ENCODE measurements around the gene SGTA. TPM values are rescaled to one million over a fixed set of nuclear protein-coding genes. Genes with fewer than 3 reads are reported as not detected.

The SGTA gene
- total and polyA plus RNA-seq, 2 of the 8 experiments (the other 6 are each of a cell fraction or from before 2014, with no cell fraction given): 86.8 to 130 TPM

DNA sequence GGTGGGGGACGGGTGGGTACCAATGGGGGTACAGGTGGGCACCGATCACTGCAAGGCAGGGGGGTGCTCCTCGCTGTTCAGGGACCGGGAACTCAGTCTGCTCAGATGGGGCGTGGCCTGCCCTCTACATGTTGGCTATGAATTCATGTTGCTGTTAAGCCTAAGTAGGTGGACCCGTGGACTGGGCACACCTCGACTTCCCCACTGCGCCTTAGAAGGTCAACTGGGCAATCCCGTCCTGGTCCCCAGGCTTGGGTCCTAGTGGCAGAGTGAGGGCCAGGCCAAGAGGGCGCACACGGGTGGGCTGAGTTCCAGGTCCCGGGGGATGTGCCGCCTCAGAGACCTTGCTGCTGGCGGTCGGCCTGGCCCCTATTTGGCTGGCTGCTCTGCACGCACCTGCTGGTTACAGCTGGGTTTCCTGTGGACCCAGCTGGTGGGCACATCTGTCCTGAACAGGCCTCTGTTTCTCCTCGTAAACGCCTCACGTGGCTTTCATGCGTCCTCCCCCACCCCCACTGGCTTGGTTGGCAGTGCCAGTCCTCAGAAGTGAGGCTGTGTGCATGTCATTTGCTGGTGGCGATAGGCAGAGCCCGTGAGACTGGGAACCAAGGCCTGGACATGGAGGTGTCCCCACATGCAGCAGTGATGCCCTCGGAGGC, 23.0 kb upstream of the SGTA start:
- CTCF ChIA-PET (ENCODE audit: partially characterized antibody): no interaction called here

More for the DNA sequence above, 23.0 kb upstream of the SGTA start:
- H3K4ac ChIP-seq (replicated peaks; ENCODE audit: insufficient read length, low read depth, low read length): no peak overlapping the region
- peaks cover 9 to 68% (median 54%) of the 10 kb centered on the region in 4 experiments; a peak in 7 of 8 replicates for H3K36me3 ChIP-seq (ENCODE audit: control insufficient read depth in 2 of 4, insufficient read depth in 4 of 4, low read length in 3 of 4)
- no peak overlapping the region for H2BK120ac ChIP-seq (replicated peaks; ENCODE audit: low read depth, low read length)
- no peak overlapping the region for H2AFZ ChIP-seq (ENCODE audit: low read length)
- no peaks in the 10 kb centered on the region for H3K9me3 ChIP-seq (ENCODE audit: insufficient read depth in 2 of 2, low read depth in 1 of 2, low read length in 1 of 2)
- WGBS, 2 experiments (ENCODE audit: extremely low coverage in 1 of 2, insufficient coverage in 1 of 2, insufficient read length in 1 of 2, insufficient replicate concordance in 2 of 2, low coverage in 1 of 2, low lambda C conversion rate in 2 of 2, missing lambda C conversion rate in 1 of 2): 96% methylated on average over 18 of the region's 23 CpGs; no CpG with 5 or more reads in 1 of the 2 experiments
- no peaks in the 10 kb centered on the region for H3K79me2 ChIP-seq (ENCODE audit: control insufficient read depth in 1 of 2, insufficient read depth in 2 of 2, low read length in 2 of 2)
- no peak overlapping the region for H3K9ac ChIP-seq (replicated peaks in 1 of 4; ENCODE audit: extremely low read depth in 1 of 4, low read depth in 3 of 4, low read length in 3 of 4)
- no peak overlapping the region for H4K91ac ChIP-seq (replicated peaks; ENCODE audit: insufficient read length, low read length)
- no peak overlapping the region for H3K18ac ChIP-seq (ENCODE audit: extremely low read depth, low read length)
- no peak overlapping the region for H3K23ac ChIP-seq (ENCODE audit: insufficient read length)
- POLR2A ChIA-PET (ENCODE audit: partially characterized antibody): no interaction called here
- H2AK5ac ChIP-seq (ENCODE audit: low read depth, low read length): no peak overlapping the region
- no peak for TF ChIP-seq KDM5A (IDR thresholded peaks at IDR 0.05; ENCODE audit: low read length)
- TF ChIP-seq, protein P1, sequence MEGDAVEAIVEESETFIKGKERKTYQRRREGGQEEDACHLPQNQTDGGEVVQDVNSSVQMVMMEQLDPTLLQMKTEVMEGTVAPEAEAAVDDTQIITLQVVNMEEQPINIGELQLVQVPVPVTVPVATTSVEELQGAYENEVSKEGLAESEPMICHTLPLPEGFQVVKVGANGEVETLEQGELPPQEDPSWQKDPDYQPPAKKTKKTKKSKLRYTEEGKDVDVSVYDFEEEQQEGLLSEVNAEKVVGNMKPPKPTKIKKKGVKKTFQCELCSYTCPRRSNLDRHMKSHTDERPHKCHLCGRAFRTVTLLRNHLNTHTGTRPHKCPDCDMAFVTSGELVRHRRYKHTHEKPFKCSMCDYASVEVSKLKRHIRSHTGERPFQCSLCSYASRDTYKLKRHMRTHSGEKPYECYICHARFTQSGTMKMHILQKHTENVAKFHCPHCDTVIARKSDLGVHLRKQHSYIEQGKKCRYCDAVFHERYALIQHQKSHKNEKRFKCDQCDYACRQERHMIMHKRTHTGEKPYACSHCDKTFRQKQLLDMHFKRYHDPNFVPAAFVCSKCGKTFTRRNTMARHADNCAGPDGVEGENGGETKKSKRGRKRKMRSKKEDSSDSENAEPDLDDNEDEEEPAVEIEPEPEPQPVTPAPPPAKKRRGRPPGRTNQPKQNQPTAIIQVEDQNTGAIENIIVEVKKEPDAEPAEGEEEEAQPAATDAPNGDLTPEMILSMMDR (IDR thresholded peaks at IDR 0.05; ENCODE audit: control extremely low read depth in 1 of 3, insufficient read depth in 1 of 3, low read depth in 1 of 3, low read length in 3 of 3): no peak
- no peak for TF ChIP-seq YY1 (IDR thresholded peaks at IDR 0.05; ENCODE audit: low read depth, low read length)
- no peak for TF ChIP-seq JUN (IDR thresholded peaks at IDR 0.05; ENCODE audit: low read depth, low read length)
- no peak for TF ChIP-seq CEBPB (IDR thresholded peaks at IDR 0.05; ENCODE audit: low read depth, low read length)
- TF ChIP-seq, protein P2, sequence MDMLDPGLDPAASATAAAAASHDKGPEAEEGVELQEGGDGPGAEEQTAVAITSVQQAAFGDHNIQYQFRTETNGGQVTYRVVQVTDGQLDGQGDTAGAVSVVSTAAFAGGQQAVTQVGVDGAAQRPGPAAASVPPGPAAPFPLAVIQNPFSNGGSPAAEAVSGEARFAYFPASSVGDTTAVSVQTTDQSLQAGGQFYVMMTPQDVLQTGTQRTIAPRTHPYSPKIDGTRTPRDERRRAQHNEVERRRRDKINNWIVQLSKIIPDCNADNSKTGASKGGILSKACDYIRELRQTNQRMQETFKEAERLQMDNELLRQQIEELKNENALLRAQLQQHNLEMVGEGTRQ (IDR thresholded peaks at IDR 0.05; ENCODE audit: low read length): no peak
- no peak for TF ChIP-seq POLR2A (IDR thresholded peaks at IDR 0.05; ENCODE audit: control extremely low read depth in 1 of 2, low read depth in 2 of 2, low read length in 2 of 2)
- TF ChIP-seq EZH2 (IDR thresholded peaks at IDR 0.05; ENCODE audit: low read depth, low read length, severe bottlenecking): no peak
- peaks cover 7% of the 10 kb centered on the region; the same call in 1 of the 2 replicates for H3K23me2 ChIP-seq (ENCODE audit: low read depth, low read length)
- H2BK5ac ChIP-seq (ENCODE audit: low read depth, low read length): no peak overlapping the region
- H3K27ac ChIP-seq (ENCODE audit: low read depth, low read length): no peak overlapping the region
- no peak overlapping the region for H2BK12ac ChIP-seq (ENCODE audit: low read depth, low read length)
- no peak overlapping the region for H3K4me3 ChIP-seq (ENCODE audit: extremely low read depth in 1 of 4, insufficient read depth in 2 of 4, low read depth in 3 of 4, low read length in 4 of 4)
- FAIRE-seq (no peak), DNase-seq (ENCODE audit: low read depth in 1 of 2, low spot score in 2 of 2) (no peak)
- H4K20me1 ChIP-seq (replicated peaks in 1 of 2; ENCODE audit: control insufficient read depth in 1 of 2, insufficient read depth in 2 of 2, low read length in 2 of 2): peaks cover 8 to 27% of the 10 kb centered on the region in 2 experiments
- H2BK15ac ChIP-seq (ENCODE audit: low read length): no peak overlapping the region
- H3K4me2 ChIP-seq (ENCODE audit: insufficient read depth in 1 of 2, low read depth in 2 of 2, low read length in 2 of 2): no peak overlapping the region
- H3K4me1 ChIP-seq (replicated peaks in 1 of 4; ENCODE audit: control insufficient read depth in 3 of 4, insufficient read depth in 4 of 4, low read length in 3 of 4): no peaks in the 10 kb centered on the region; a peak in 1 of 7 replicates
- no peak overlapping the region for H3K56ac ChIP-seq (replicated peaks; ENCODE audit: insufficient read length, low read depth, low read length)
- no peak overlapping the region for H4K8ac ChIP-seq (ENCODE audit: extremely low read depth, insufficient read depth, low read length)
- no peak overlapping the region for H2BK20ac ChIP-seq (ENCODE audit: low read length)
- H4K5ac ChIP-seq (ENCODE audit: insufficient read length, low read depth, low read length): no peak overlapping the region
- no peaks in the 10 kb centered on the region for H3K27me3 ChIP-seq (replicated peaks in 1 of 4; ENCODE audit: control insufficient read depth in 3 of 4, extremely low read depth in 1 of 4, insufficient read depth in 3 of 4, low read length in 3 of 4)
- no peak overlapping the region for H3K14ac ChIP-seq (ENCODE audit: insufficient read length)
- H3K79me1 ChIP-seq (ENCODE audit: low read depth, low read length): peaks cover 7% of the 10 kb centered on the region

Data from H1 (cell line).